ENCODE measurements around the gene GRWD1.

The GRWD1 gene

DNA sequence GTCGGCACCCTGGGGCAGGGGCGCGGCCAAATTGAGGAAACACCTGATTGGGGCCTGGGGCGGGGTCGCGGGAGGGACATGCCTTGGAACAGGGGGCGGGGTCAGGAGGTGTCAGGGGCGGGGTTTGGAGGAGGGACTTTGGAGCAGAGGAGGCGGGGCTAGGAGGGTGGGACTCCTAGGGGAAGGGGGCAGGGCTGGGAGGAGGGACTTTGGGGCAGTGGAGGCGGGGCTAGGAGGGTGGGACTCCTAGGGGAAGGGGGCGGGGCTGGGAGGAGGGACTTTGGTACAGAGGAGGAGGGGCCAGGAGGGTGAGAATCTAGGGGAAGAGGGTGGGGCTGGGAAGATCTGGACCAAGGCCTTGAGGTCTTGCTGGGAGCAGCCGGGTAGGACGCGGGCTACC is 30.4 kb upstream of the GRWD1 start:
- no peak for TF ChIP-seq TCF12 (IDR thresholded peaks at IDR 0.05; ENCODE audit: low read depth)
- TF ChIP-seq, protein P1, sequence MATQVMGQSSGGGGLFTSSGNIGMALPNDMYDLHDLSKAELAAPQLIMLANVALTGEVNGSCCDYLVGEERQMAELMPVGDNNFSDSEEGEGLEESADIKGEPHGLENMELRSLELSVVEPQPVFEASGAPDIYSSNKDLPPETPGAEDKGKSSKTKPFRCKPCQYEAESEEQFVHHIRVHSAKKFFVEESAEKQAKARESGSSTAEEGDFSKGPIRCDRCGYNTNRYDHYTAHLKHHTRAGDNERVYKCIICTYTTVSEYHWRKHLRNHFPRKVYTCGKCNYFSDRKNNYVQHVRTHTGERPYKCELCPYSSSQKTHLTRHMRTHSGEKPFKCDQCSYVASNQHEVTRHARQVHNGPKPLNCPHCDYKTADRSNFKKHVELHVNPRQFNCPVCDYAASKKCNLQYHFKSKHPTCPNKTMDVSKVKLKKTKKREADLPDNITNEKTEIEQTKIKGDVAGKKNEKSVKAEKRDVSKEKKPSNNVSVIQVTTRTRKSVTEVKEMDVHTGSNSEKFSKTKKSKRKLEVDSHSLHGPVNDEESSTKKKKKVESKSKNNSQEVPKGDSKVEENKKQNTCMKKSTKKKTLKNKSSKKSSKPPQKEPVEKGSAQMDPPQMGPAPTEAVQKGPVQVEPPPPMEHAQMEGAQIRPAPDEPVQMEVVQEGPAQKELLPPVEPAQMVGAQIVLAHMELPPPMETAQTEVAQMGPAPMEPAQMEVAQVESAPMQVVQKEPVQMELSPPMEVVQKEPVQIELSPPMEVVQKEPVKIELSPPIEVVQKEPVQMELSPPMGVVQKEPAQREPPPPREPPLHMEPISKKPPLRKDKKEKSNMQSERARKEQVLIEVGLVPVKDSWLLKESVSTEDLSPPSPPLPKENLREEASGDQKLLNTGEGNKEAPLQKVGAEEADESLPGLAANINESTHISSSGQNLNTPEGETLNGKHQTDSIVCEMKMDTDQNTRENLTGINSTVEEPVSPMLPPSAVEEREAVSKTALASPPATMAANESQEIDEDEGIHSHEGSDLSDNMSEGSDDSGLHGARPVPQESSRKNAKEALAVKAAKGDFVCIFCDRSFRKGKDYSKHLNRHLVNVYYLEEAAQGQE (IDR thresholded peaks at IDR 0.05; ENCODE audit: low read depth), result no peak
- no peak for TF ChIP-seq CEBPB (IDR thresholded peaks at IDR 0.05)
- TF ChIP-seq YY1 (IDR thresholded peaks at IDR 0.05; ENCODE audit: low read depth), result no peak
- TF ChIP-seq ZBTB7A (IDR thresholded peaks at IDR 0.05; ENCODE audit: low read depth), result no peak
- TF ChIP-seq TEAD4 (IDR thresholded peaks at IDR 0.05), result no peak
- TF ChIP-seq FOXM1 (IDR thresholded peaks at IDR 0.05; ENCODE audit: borderline replicate concordance, low read depth), result no peak
- TF ChIP-seq, protein P2, sequence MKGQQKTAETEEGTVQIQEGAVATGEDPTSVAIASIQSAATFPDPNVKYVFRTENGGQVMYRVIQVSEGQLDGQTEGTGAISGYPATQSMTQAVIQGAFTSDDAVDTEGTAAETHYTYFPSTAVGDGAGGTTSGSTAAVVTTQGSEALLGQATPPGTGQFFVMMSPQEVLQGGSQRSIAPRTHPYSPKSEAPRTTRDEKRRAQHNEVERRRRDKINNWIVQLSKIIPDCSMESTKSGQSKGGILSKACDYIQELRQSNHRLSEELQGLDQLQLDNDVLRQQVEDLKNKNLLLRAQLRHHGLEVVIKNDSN (IDR thresholded peaks at IDR 0.05), result no peak
- TF ChIP-seq TAF1 (IDR thresholded peaks at IDR 0.05; ENCODE audit: low read depth), result no peak
- TF ChIP-seq RAD21 (IDR thresholded peaks at IDR 0.05; ENCODE audit: low read depth), result no peak
- no peak for TF ChIP-seq EP300 (IDR thresholded peaks at IDR 0.05; ENCODE audit: borderline replicate concordance)
- no peak for TF ChIP-seq NFIC (IDR thresholded peaks at IDR 0.05)
- no peak for TF ChIP-seq CREB1 (IDR thresholded peaks at IDR 0.05; ENCODE audit: low read depth)
- no peak for TF ChIP-seq EGR1 (IDR thresholded peaks at IDR 0.05)

DNA sequence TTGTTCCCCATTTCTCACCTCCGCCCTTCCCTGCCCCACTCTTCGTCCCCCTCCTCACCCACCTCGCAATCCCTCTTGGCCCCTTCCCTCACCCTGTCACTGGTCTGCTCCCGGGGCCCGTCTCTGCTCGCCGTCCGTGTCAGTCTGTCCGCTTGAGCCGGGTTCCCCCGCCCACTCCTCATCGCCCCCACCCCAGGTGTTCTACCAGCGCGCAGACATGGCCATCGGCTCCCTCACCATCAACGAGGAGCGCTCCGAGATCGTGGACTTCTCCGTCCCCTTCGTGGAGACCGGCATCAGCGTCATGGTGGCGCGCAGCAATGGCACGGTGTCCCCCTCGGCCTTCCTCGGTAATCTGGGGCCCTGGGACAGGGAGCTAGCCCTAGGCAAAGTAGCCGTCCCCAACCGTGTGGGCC is 30.0 kb upstream of the GRWD1 start:
- TF ChIP-seq RAD21 (IDR thresholded peaks at IDR 0.05; ENCODE audit: low read depth), result no peak
- TF ChIP-seq CEBPB (IDR thresholded peaks at IDR 0.05), result no peak
- TF ChIP-seq TAF1 (IDR thresholded peaks at IDR 0.05; ENCODE audit: low read depth), result no peak
- TF ChIP-seq ZBTB7A (IDR thresholded peaks at IDR 0.05; ENCODE audit: low read depth), result no peak
- no peak for TF ChIP-seq EGR1 (IDR thresholded peaks at IDR 0.05)
- no peak for TF ChIP-seq YY1 (IDR thresholded peaks at IDR 0.05; ENCODE audit: low read depth)
- TF ChIP-seq, protein P1 (IDR thresholded peaks at IDR 0.05; ENCODE audit: low read depth), result no peak
- no peak for TF ChIP-seq TCF12 (IDR thresholded peaks at IDR 0.05; ENCODE audit: low read depth)
- no peak for TF ChIP-seq TEAD4 (IDR thresholded peaks at IDR 0.05)

DNA sequence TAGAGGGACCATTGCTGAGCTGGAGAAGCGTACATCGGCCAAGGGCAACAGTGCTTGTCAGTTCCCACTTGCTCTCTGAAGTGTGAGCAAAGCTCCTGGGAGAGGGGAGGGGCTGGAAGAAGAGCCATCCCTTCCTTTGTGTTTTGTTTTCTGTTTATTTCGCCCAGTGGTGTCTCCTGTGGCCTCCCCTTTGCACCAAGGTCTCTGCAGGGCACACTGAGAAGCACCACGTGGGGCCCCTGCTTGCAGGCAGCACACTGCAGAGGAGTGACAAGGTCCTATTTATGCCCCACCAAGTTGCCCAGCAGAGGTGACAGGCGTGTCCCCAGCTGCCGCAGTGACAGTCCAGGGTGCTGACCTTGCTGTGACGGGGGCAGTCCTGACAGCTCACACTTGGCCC is 28.4 kb upstream of the GRWD1 start:
- TF ChIP-seq ZBTB7A (IDR thresholded peaks at IDR 0.05; ENCODE audit: low read depth) (no peak), CEBPB (IDR thresholded peaks at IDR 0.05) (no peak), TEAD4 (IDR thresholded peaks at IDR 0.05) (no peak), CREB1 (IDR thresholded peaks at IDR 0.05; ENCODE audit: low read depth) (no peak), YY1 (IDR thresholded peaks at IDR 0.05; ENCODE audit: low read depth) (no peak), RAD21 (IDR thresholded peaks at IDR 0.05; ENCODE audit: low read depth) (no peak), FOXM1 (IDR thresholded peaks at IDR 0.05; ENCODE audit: borderline replicate concordance, low read depth) (no peak), EGR1 (IDR thresholded peaks at IDR 0.05) (no peak), EP300 (IDR thresholded peaks at IDR 0.05; ENCODE audit: borderline replicate concordance) (no peak), TCF12 (IDR thresholded peaks at IDR 0.05; ENCODE audit: low read depth) (no peak), TAF1 (IDR thresholded peaks at IDR 0.05; ENCODE audit: low read depth) (no peak), NFIC (IDR thresholded peaks at IDR 0.05) (no peak)
- TF ChIP-seq, protein P2 (IDR thresholded peaks at IDR 0.05), result no peak
- TF ChIP-seq, protein P3, sequence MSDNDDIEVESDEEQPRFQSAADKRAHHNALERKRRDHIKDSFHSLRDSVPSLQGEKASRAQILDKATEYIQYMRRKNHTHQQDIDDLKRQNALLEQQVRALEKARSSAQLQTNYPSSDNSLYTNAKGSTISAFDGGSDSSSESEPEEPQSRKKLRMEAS (IDR thresholded peaks at IDR 0.05), result no peak
- TF ChIP-seq, protein P1 (IDR thresholded peaks at IDR 0.05; ENCODE audit: low read depth), result no peak

DNA sequence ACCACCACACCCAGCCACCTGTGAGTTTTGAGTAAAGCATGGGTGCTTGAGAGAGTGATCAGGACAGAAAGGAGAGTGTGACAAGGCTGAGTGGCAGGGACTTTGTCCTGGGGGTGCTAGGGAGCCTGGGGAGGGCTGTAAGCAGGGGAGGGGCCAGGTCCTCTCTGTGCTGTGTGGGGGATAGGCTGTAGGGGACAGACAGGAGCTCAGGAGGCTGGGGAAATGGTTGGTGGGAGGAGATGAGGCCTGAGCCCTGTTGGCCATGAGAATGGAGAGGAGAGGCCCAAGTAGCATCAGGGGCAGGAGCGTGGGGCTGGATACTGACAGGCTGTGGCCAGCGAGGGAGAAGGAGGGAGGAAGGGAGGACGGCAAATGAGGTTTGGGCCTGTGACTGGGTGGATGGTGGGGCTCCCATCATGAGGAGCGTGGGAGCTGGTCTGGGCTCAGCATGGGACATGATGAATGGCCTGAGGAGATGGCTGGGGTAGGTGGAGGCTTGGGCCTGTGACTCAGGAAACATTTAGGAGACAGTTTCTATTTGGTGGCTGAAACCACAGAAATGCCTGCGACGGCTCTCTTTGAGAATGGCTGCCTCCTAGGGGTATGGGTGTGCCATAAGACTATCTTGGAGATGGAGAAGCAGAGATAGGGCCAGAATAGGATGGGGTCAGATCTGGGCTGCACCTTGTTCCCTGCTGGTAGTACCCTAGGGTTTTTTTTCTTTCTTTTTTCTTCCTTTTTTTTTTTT is 27.3 kb upstream of the GRWD1 start:
- TF ChIP-seq, protein P3 (IDR thresholded peaks at IDR 0.05), result no peak
- TF ChIP-seq FOXM1 (IDR thresholded peaks at IDR 0.05; ENCODE audit: borderline replicate concordance, low read depth) (no peak), ZBTB7A (IDR thresholded peaks at IDR 0.05; ENCODE audit: low read depth) (no peak), YY1 (IDR thresholded peaks at IDR 0.05; ENCODE audit: low read depth) (no peak), CREB1 (IDR thresholded peaks at IDR 0.05; ENCODE audit: low read depth) (no peak), TEAD4 (IDR thresholded peaks at IDR 0.05) (no peak), EGR1 (IDR thresholded peaks at IDR 0.05) (no peak), TCF12 (IDR thresholded peaks at IDR 0.05; ENCODE audit: low read depth) (no peak), TAF1 (IDR thresholded peaks at IDR 0.05; ENCODE audit: low read depth) (no peak)
- TF ChIP-seq, protein P2 (IDR thresholded peaks at IDR 0.05), result no peak

Data from Ishikawa (cell line).